Measurements from ENCODE around the gene DCHS2.
A peak's percentile ranks its signal among the peaks of the same experiment; 100 is the strongest.

DCHS2 gene

GRCh38 chr4:154427149-154427548 lies 64.5 kb downstream of the DCHS2 start:
- Histone ChIP-seq H3K9me3 (replicated peaks in 1 of 11) (no peaks in the 10 kb centered on the region), H3K4me2 (peak overlapping the region; percentile 2 to 80 (median 51); a peak in 20 of 22 replicates), H4K20me1 (no peaks in the 10 kb centered on the region), H3K36me3 (0 out of 22 replicates have a peak, but pooled peaks cover 0 to 3% (median 0%) of the 10 kb centered on the region in 11 experiments), H3K4me3 (no peak overlapping the region), H3K27ac (no peak overlapping the region), H3K9ac (no peak overlapping the region; a peak in 1 of 22 replicates), H3K4me1 (peaks cover under 1 to 68% (median 34%) of the 10 kb centered on the region in 10 experiments; a peak in 18 of 20 replicates), H3K27me3 (no peaks in the 10 kb centered on the region)
- no peak for TF ChIP-seq Cebpa-rat (IDR thresholded peaks at IDR 0.05)

GRCh38 chr4:154425514-154425913 lies 66.1 kb downstream of the DCHS2 start:
- Histone ChIP-seq H3K36me3 (0 out of 22 replicates have a peak, but pooled peaks cover 0 to 3% (median 0%) of the 10 kb centered on the region in 11 experiments), H3K27me3 (no peaks in the 10 kb centered on the region), H3K4me3 (0 out of 20 replicates have a peak overlapping the region, but pooled peaks of 1 of the 10 experiments have one; percentile 28), H3K4me2 (peak overlapping the region in 10 of 11 experiments; percentile 21 to 80 (median 66); a peak in 18 of 22 replicates), H3K27ac (0 out of 22 replicates have a peak overlapping the region, but pooled peaks of 2 of the 11 experiments have one; percentile 1 to 10), H3K4me1 (peaks cover 10 to 75% (median 42%) of the 10 kb centered on the region in 10 experiments; a peak in 19 of 20 replicates), H3K9ac (peak overlapping the region in 2 of 11 experiments; percentile 19 to 24; a peak in 1 of 22 replicates), H3K9me3 (replicated peaks in 1 of 11) (no peaks in the 10 kb centered on the region), H4K20me1 (no peaks in the 10 kb centered on the region)
- TF ChIP-seq Cebpa-rat (IDR thresholded peaks at IDR 0.05): no peak

GRCh38 chr4:154424810-154425484 lies 66.7 kb downstream of the DCHS2 start:
- Histone ChIP-seq H3K9ac (peak overlapping the region in 1 of 11 experiments; percentile 19; a peak in 2 of 22 replicates), H3K4me1 (peaks cover 10 to 75% (median 42%) of the 10 kb centered on the region in 10 experiments; a peak in 19 of 20 replicates)

GRCh38 chr4:154422152-154422551 lies 69.4 kb downstream of the DCHS2 start:
- Histone ChIP-seq H3K36me3 (no peaks in the 10 kb centered on the region; a peak in 1 of 22 replicates), H3K9me3 (replicated peaks in 1 of 11) (no peaks in the 10 kb centered on the region), H3K4me3 (no peak overlapping the region), H3K27ac (peak overlapping the region in 7 of 11 experiments; percentile 2 to 53 (median 20); a peak in 8 of 22 replicates), H3K4me1 (peaks cover 15 to 75% (median 43%) of the 10 kb centered on the region in 10 experiments; a peak in 19 of 20 replicates), H4K20me1 (no peaks in the 10 kb centered on the region), H3K27me3 (no peaks in the 10 kb centered on the region), H3K4me2 (peak overlapping the region in 9 of 11 experiments; percentile 3 to 32 (median 18); a peak in 5 of 22 replicates), H3K9ac (no peak overlapping the region)
- TF ChIP-seq Cebpa-rat (IDR thresholded peaks at IDR 0.05): no peak

More at GRCh38 chr4:154424810-154425484, 66.7 kb downstream of the DCHS2 start:
- Histone ChIP-seq H3K4me3 (0 out of 20 replicates have a peak overlapping the region, but pooled peaks of 1 of the 10 experiments have one; percentile 28), H4K20me1 (no peaks in the 10 kb centered on the region), H3K27me3 (no peaks in the 10 kb centered on the region), H3K4me2 (peak overlapping the region in 10 of 11 experiments; percentile 21 to 80 (median 66); a peak in 17 of 22 replicates), H3K27ac (no peak overlapping the region), H3K9me3 (replicated peaks in 1 of 11) (no peaks in the 10 kb centered on the region), H3K36me3 (0 out of 22 replicates have a peak, but pooled peaks cover 0 to 3% (median 0%) of the 10 kb centered on the region in 11 experiments)
- TF ChIP-seq Cebpa-rat (IDR thresholded peaks at IDR 0.05): no peak

- peak overlapping the region in 8 of 11 experiments; percentile 3 to 37 (median 24); a peak in 5 of 22 replicates for H3K4me2 ChIP-seq
- TF ChIP-seq Cebpa-rat (IDR thresholded peaks at IDR 0.05): no peak
- no peaks in the 10 kb centered on the region; a peak in 1 of 22 replicates for H3K36me3 ChIP-seq
Measured at GRCh38 chr4:154421618-154422017, 70.0 kb downstream of the DCHS2 start.

DNA sequence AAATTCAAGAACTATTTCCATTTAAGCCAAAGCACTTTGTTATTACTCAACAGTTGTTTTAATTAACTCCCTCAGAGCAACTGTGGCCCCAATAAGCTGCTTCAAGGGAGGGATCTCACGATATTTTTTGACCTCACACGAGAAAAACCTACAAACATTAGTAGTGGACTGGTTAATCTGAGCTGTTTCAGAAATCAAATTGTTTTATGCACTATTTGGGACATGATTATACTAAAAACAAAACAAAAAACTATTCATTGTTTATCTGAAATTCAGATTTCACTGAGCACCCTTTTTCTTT lies 74.3 kb downstream of the DCHS2 start:
- Histone ChIP-seq H3K27me3 (no peaks in the 10 kb centered on the region), H3K9me3 (replicated peaks in 1 of 11) (peaks cover 0 to 3% (median 0%) of the 10 kb centered on the region in 11 experiments; a peak in 1 of 22 replicates), H3K4me3 (peak overlapping the region; percentile 60 to 78 (median 70); a peak in 19 of 20 replicates), H4K20me1 (no peaks in the 10 kb centered on the region), H3K4me2 (peak overlapping the region; percentile 73 to 93 (median 84)), H3K4me1 (peaks cover 18 to 46% (median 27%) of the 10 kb centered on the region in 10 experiments; a peak in 18 of 20 replicates), H3K36me3 (peaks cover 0 to under 1% (median 0%) of the 10 kb centered on the region in 11 experiments; a peak in 2 of 22 replicates), H3K27ac (peak overlapping the region; percentile 46 to 85 (median 69); a peak in 18 of 22 replicates), H3K9ac (peak overlapping the region; percentile 70 to 84 (median 80))
- TF ChIP-seq Cebpa-rat (IDR thresholded peaks at IDR 0.05): no peak

More at GRCh38 chr4:154421618-154422017, 70.0 kb downstream of the DCHS2 start:
- H3K27me3 ChIP-seq: no peaks in the 10 kb centered on the region
- no peaks in the 10 kb centered on the region for H4K20me1 ChIP-seq
- H3K9me3 ChIP-seq (replicated peaks in 1 of 11): no peaks in the 10 kb centered on the region
- peaks cover 16 to 70% (median 40%) of the 10 kb centered on the region in 10 experiments; a peak in 19 of 20 replicates for H3K4me1 ChIP-seq
- H3K9ac ChIP-seq: no peak overlapping the region
- no peak overlapping the region for H3K4me3 ChIP-seq
- peak overlapping the region in 6 of 11 experiments; percentile 16 to 53 (median 32); a peak in 6 of 22 replicates for H3K27ac ChIP-seq

DNA sequence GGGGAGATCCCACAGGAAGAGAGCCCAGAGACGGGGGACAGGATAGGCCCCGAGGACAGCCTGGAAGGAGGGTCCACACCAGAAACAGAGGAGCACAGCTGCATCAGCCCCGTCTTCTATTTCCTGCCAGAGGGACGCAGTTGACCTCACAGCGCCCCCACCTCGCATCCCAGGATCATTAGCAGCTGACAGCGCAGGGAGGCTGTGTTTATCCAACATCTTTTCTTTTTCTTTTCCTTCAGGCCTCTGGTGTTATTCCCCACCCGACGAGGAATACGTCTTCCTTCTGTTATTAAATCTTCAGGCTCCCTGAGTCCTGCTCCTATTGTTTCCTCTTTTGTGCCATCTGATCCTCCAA lies 75.4 kb downstream of the DCHS2 start:
- H3K27me3 ChIP-seq: no peaks in the 10 kb centered on the region
- peaks cover 10 to 37% (median 21%) of the 10 kb centered on the region in 10 experiments; a peak in 17 of 20 replicates for H3K4me1 ChIP-seq
- no peaks in the 10 kb centered on the region for H4K20me1 ChIP-seq
- peak overlapping the region in 10 of 11 experiments; percentile 46 to 85 (median 70); a peak in 19 of 22 replicates for H3K27ac ChIP-seq
- H3K4me3 ChIP-seq: peak overlapping the region; percentile 60 to 78 (median 70)
- no peak for TF ChIP-seq Cebpa-rat (IDR thresholded peaks at IDR 0.05)
- H3K9ac ChIP-seq: peak overlapping the region; percentile 70 to 84 (median 80)
- peaks cover 0 to 5% (median 2%) of the 10 kb centered on the region in 11 experiments; a peak in 11 of 22 replicates for H3K9me3 ChIP-seq (replicated peaks in 1 of 11)
- H3K4me2 ChIP-seq: peak overlapping the region; percentile 73 to 93 (median 84)
- peaks cover 0 to 4% (median 0%) of the 10 kb centered on the region in 11 experiments; a peak in 4 of 22 replicates for H3K36me3 ChIP-seq

DNA sequence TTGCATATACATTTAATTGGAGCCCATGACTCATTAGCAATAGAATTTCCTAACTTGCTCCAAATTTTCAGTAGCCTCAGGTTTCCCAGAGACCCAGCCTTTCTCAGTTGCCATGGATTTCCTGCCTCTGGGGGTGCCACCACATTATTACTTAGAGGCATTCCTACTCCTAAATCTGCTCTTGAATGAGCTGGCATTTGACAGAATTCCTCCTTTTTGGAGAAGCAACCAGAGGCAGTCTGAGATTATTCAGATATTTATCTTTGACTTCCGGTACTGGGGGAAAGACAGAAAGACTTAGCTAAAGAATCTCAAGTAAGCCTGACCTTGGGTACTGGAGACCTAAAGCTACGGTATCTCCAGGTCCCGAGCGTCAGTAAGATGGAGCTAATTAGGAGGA lies 76.3 kb downstream of the DCHS2 start:
- no peak overlapping the region for H3K4me3 ChIP-seq
- no peaks in the 10 kb centered on the region for H3K27me3 ChIP-seq
- no peaks in the 10 kb centered on the region for H4K20me1 ChIP-seq
- H3K4me2 ChIP-seq: peak overlapping the region in 9 of 11 experiments; percentile 41 to 93 (median 84); a peak in 15 of 22 replicates
- H3K36me3 ChIP-seq: peaks cover 0 to 10% (median 0%) of the 10 kb centered on the region in 11 experiments; a peak in 4 of 22 replicates
- H3K27ac ChIP-seq: no peak overlapping the region
- TF ChIP-seq Cebpa-rat (IDR thresholded peaks at IDR 0.05): no peak
- peaks cover 10 to 37% (median 21%) of the 10 kb centered on the region in 10 experiments; a peak in 17 of 20 replicates for H3K4me1 ChIP-seq
- peaks cover 0 to 14% (median 10%) of the 10 kb centered on the region in 11 experiments; a peak in 14 of 22 replicates for H3K9me3 ChIP-seq (replicated peaks in 1 of 11)
- H3K9ac ChIP-seq: no peak overlapping the region
